ENCODE results near the gene KRTAP10-3. TPM values are rescaled to one million over a fixed set of nuclear protein-coding genes. Genes with fewer than 3 reads are reported as not detected.

KRTAP10-3 gene
- total RNA-seq, 2 experiments from 2014 or later: not detected

DNA sequence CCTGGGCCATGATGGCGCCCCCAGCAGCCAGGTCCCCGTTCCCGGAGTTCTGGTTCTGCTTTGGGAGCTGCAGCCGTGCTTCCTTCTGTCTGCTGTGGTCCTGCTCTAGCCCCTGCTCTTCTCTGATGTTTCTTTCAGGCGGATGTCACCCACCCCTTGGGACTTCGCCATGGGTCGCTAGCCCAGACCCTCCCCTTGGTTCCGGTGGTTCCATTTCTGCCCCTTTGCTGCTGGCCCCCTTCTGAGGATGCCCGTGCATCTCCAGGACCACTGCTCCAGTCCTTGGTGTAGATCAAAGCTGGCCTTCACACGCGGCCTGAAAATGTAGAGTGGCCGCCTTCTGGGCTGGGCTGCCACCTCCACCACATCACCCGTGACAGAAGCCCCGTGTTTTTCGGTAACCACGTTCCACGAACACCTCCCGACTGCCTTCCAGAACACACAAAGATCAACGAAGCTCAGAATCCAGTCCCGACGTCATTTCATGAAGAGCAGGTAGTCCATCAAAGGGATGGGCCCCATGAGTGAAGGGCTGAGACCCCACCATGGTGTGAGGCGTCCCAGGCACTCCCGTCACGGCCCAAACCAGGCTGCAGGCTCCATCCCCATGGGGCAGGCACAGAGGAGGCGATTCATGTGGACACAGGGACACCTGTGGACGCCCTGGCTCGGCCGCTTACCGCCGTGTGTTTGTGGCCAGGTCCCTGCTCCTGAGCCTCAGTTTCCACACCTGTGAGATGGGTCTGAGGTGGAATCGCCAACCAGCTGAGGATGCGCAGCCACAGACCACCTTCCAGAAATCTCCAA lies 43.0 kb downstream of the KRTAP10-3 start:
- Mint-ChIP-seq H3K4me1 (no peaks in the 10 kb centered on the region), H3K27me3 (no peaks in the 10 kb centered on the region), H3K36me3 (no peaks in the 10 kb centered on the region), H3K27ac (no peak overlapping the region), H3K9me3 (no peaks in the 10 kb centered on the region), H3K4me3 (no peak overlapping the region)
- no peak for DNase-seq

- Mint-ChIP-seq H3K4me3 (no peak overlapping the region), H3K9me3 (no peaks in the 10 kb centered on the region), H3K27me3 (no peaks in the 10 kb centered on the region), H3K4me1 (no peaks in the 10 kb centered on the region), H3K36me3 (no peaks in the 10 kb centered on the region), H3K27ac (no peak overlapping the region)
- no peak for DNase-seq
These were observed 43.7 kb downstream of the KRTAP10-3 start for GRCh38 chr21:44514746-44515358.

GRCh38 chr21:44514218-44514520 lies 44.4 kb downstream of the KRTAP10-3 start:
- no peak overlapping the region for H3K4me3 Mint-ChIP-seq
- no peak overlapping the region for H3K27ac Mint-ChIP-seq
- no peaks in the 10 kb centered on the region for H3K27me3 Mint-ChIP-seq
- no peaks in the 10 kb centered on the region for H3K36me3 Mint-ChIP-seq
- DNase-seq: no peak
- no peaks in the 10 kb centered on the region for H3K4me1 Mint-ChIP-seq
- H3K9me3 Mint-ChIP-seq: no peaks in the 10 kb centered on the region

DNA sequence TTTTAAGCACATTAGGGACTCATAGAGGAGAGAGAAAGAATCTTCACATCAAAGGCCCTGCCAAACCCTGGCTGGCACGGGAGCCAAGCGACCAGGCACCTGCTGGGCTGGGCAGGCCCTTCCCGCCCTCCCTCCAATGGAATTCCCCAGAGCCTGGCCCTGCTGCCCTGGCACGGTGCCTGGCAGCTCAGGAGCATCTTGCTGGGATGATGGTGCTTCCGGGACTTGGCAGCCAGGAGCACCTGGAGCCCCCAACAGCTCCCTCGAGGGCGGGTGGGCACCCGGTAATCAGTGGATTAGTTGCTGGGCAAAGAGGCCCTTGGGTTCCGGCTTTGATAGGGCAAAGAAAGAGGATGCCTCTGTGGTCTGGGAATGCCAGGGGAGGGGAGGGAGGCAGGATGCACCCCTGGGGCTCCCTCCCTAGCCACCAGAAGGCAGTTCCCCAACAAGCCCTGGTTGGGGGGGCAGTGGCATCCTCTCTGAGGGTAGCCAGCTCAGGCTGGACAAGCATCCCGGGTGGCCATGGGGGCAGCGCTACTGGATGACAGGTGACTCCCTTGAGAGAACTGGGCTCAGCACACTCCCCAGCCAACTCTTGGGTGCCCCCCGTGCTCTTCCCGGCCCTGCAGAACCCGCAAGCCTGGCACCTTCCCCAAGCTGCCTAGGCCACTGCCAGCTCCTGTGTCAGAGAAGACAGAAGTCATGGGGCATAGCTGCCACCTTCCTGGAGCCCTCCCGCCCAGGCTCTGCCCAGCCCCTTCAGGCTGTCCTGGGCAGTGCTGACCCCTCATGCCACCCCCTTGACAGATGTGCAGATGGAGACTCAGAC lies 45.0 kb downstream of the KRTAP10-3 start:
- Mint-ChIP-seq H3K9me3 (no peaks in the 10 kb centered on the region), H3K4me1 (no peaks in the 10 kb centered on the region), H3K36me3 (no peaks in the 10 kb centered on the region), H3K27me3 (no peaks in the 10 kb centered on the region), H3K4me3 (no peak overlapping the region), H3K27ac (no peak overlapping the region)
- DNase-seq: no peak

- Mint-ChIP-seq H3K27me3 (no peaks in the 10 kb centered on the region), H3K36me3 (no peaks in the 10 kb centered on the region), H3K27ac (no peak overlapping the region), H3K4me1 (no peaks in the 10 kb centered on the region), H3K4me3 (no peak overlapping the region), H3K9me3 (no peaks in the 10 kb centered on the region)
- DNase-seq: no peak
These were observed 45.9 kb downstream of the KRTAP10-3 start for GRCh38 chr21:44512496-44513388.

DNA sequence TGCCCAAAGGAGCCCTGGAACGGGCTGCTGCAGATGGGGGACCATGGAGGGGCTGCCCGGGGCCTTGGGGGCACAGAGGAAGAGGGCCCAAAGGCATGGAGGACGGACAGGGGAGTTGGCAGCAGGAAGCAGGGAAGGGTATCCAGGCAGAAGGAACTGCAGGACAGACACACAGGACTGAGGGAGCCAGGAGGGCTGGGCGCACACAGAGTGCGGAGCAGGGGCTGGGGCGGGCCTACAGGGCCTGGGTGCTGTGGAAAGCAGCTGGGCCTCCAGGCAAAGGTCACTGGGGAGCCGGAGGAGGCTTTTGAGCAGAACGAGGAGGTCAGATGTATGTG lies 46.7 kb downstream of the KRTAP10-3 start:
- Mint-ChIP-seq H3K27me3 (no peaks in the 10 kb centered on the region), H3K4me1 (no peaks in the 10 kb centered on the region), H3K9me3 (no peaks in the 10 kb centered on the region), H3K27ac (no peak overlapping the region), H3K4me3 (no peak overlapping the region), H3K36me3 (no peaks in the 10 kb centered on the region)
- DNase-seq: no peak

GRCh38 chr21:44511219-44511937 lies 47.2 kb downstream of the KRTAP10-3 start:
- Mint-ChIP-seq H3K27me3 (no peaks in the 10 kb centered on the region), H3K9me3 (no peaks in the 10 kb centered on the region), H3K4me3 (no peak overlapping the region), H3K4me1 (no peaks in the 10 kb centered on the region), H3K36me3 (no peaks in the 10 kb centered on the region), H3K27ac (no peak overlapping the region)
- no peak for DNase-seq

GRCh38 chr21:44510508-44511218 lies 47.9 kb downstream of the KRTAP10-3 start:
- Mint-ChIP-seq H3K27me3 (no peaks in the 10 kb centered on the region), H3K36me3 (no peaks in the 10 kb centered on the region), H3K9me3 (no peaks in the 10 kb centered on the region), H3K27ac (no peak overlapping the region), H3K4me3 (no peak overlapping the region), H3K4me1 (no peaks in the 10 kb centered on the region)
- peak; percentile 80 for DNase-seq

DNA sequence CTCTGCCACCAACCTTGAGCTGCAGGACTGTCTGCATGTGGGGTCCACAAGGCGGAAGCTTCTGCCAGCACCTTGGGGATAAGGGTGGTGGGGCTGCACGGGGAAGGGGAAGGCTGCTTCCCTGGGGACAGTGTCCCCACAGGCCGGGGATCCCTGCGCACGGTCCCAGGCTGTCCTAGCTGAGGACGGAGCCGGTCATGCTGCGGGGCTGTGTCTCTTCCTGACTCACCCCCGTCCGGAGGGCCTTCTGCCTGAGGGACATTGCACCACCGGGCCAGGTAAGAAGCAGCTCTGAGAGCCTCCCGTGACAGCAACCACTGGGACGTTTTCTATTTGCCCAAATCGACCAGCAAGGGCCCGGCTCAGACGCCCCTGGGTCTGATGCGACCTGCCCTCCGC lies 48.5 kb downstream of the KRTAP10-3 start:
- Mint-ChIP-seq H3K9me3 (no peaks in the 10 kb centered on the region), H3K36me3 (no peaks in the 10 kb centered on the region), H3K27me3 (no peaks in the 10 kb centered on the region), H3K4me1 (no peaks in the 10 kb centered on the region), H3K4me3 (no peak overlapping the region), H3K27ac (no peak overlapping the region)
- no peak for DNase-seq

DNA sequence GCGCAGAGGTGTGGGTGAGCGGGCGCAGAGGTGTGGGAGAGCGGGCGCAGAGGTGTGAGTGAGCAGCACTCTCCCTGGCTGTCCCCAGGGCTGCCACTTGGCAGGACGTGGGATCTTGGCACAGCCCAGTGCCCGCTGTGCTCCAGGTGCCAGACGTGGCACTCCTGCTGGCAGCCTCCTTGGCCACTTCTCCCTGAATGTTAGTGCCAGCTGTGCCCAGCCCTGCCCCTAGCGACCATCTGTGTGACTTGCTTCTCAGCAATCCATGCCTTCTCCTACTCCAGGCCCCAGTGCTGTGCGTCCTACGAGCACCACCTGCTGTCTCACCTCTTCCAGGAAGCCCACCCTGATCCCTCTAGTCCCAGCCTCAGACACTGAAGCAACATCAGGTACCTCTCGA lies 49.1 kb downstream of the KRTAP10-3 start:
- Mint-ChIP-seq H3K4me3 (no peak overlapping the region), H3K36me3 (no peaks in the 10 kb centered on the region), H3K4me1 (no peaks in the 10 kb centered on the region), H3K9me3 (no peaks in the 10 kb centered on the region), H3K27ac (no peak overlapping the region), H3K27me3 (no peaks in the 10 kb centered on the region)
- DNase-seq: no peak

- Mint-ChIP-seq H3K9me3 (no peaks in the 10 kb centered on the region), H3K36me3 (no peaks in the 10 kb centered on the region), H3K4me3 (no peak overlapping the region), H3K4me1 (peaks cover under 1% of the 10 kb centered on the region), H3K27ac (no peak overlapping the region), H3K27me3 (no peaks in the 10 kb centered on the region)
- no peak for DNase-seq
These were observed 49.7 kb downstream of the KRTAP10-3 start for GRCh38 chr21:44508711-44509445.

- H3K27me3 Mint-ChIP-seq: no peaks in the 10 kb centered on the region
These were observed 50.2 kb downstream of the KRTAP10-3 start for GRCh38 chr21:44508426-44508710.

More at GRCh38 chr21:44508426-44508710, 50.2 kb downstream of the KRTAP10-3 start:
- H3K9me3 Mint-ChIP-seq: no peaks in the 10 kb centered on the region
- peaks cover 2% of the 10 kb centered on the region for H3K4me1 Mint-ChIP-seq
- H3K4me3 Mint-ChIP-seq: no peak overlapping the region
- no peak overlapping the region for H3K27ac Mint-ChIP-seq
- no peaks in the 10 kb centered on the region for H3K36me3 Mint-ChIP-seq
- DNase-seq: no peak
